Peyer's patch (tissue), 4 donors: ENCODE results near the gene CELF2.

Experiments
- CTCF ChIP-seq, 6 experiments: fragments of 450-650 bp in 4 of 6; fragments of 200-600 bp in 2 of 6; sonication (generic) in 1 of 6; IDR thresholded peaks; one replicate each; pipeline ENCODE4 v1.5.1; 2017 to 2019; ENCODE audit warnings: antibody characterized with exemption in 6 of 6, mild to moderate bottlenecking in 3 of 6, moderate library complexity in 1 of 6
- POLR2A ChIP-seq, 2 donors: fragments of 450-650 bp; IDR thresholded peaks; one replicate each; pipeline ENCODE4 v1.5.1; 2017; ENCODE audit warnings: antibody characterized with exemption in 2 of 2, mild to moderate bottlenecking in 2 of 2, moderate library complexity in 2 of 2

GRCh38 chr10:11249152-11249807, 231.6 kb downstream of the CELF2 start:
- no peak for TF ChIP-seq POLR2A (IDR thresholded peaks at IDR 0.05)
- TF ChIP-seq CTCF (IDR thresholded peaks at IDR 0.05): no peak
